H9 (cell line): ENCODE results near the gene CXCL8. TPM values are rescaled to one million over a fixed set of nuclear protein-coding genes. Genes with fewer than 3 reads are reported as not detected.

Experiments used
- DNase-seq: peaks from one replicate; pipeline ENCODE4 v3.0.0-alpha.2; 2017
- H2AFZ ChIP-seq: one replicate; pipeline ENCODE4 v1.6.1; 2013; ENCODE audit warnings: mild to moderate bottlenecking, low read length, control low read depth, moderate library complexity
- H2AK5ac ChIP-seq: 2 replicates; pipeline ENCODE4 v1.6.1; 2013; ENCODE audit warnings: low read length, control low read depth, mixed read lengths; ENCODE audit not compliant: insufficient read length
- H2BK120ac ChIP-seq: one replicate; pipeline ENCODE4 v1.6.1; 2013; ENCODE audit warnings: low read depth, mild to moderate bottlenecking, low read length, control low read depth, inconsistent platforms; ENCODE audit not compliant: poor library complexity, severe bottlenecking
- H2BK12ac ChIP-seq: 2 replicates; pipeline ENCODE4 v1.6.1; 2013; ENCODE audit warnings: low read length, control low read depth, mixed read lengths, low read depth; ENCODE audit not compliant: insufficient read length
- H2BK15ac ChIP-seq: 2 replicates; pipeline ENCODE4 v1.6.1; 2013; ENCODE audit warnings: low read depth, low read length, control low read depth
- H2BK20ac ChIP-seq: one replicate; pipeline ENCODE4 v1.6.1; 2013; ENCODE audit warnings: low read depth, mild to moderate bottlenecking, low read length, control low read depth, inconsistent platforms; ENCODE audit not compliant: poor library complexity, severe bottlenecking
- H2BK5ac ChIP-seq: 2 replicates; pipeline ENCODE4 v1.6.1; 2013; ENCODE audit warnings: low read length, control low read depth, mixed read lengths; ENCODE audit not compliant: insufficient read length
- H3K14ac ChIP-seq: 2 replicates; pipeline ENCODE4 v1.6.1; 2013; ENCODE audit warnings: low read length, control low read depth; ENCODE audit not compliant: insufficient read depth
- H3K18ac ChIP-seq: 2 replicates; pipeline ENCODE4 v1.6.1; 2013; ENCODE audit warnings: low read depth, mild to moderate bottlenecking, mixed read lengths, low read length, control low read depth; ENCODE audit not compliant: insufficient read length
- H3K23ac ChIP-seq: 2 replicates; pipeline ENCODE4 v1.6.1; 2013; ENCODE audit warnings: low read length, control low read depth, mixed read lengths, low read depth; ENCODE audit not compliant: insufficient read length
- H3K23me2 ChIP-seq: 2 replicates; pipeline ENCODE4 v1.6.1; 2013; ENCODE audit warnings: low read depth, mild to moderate bottlenecking, mixed read lengths, low read length, control low read depth; ENCODE audit not compliant: insufficient read length, poor library complexity, severe bottlenecking
- H3K27ac ChIP-seq: 2 replicates; pipeline ENCODE4 v1.5.1; 2013; ENCODE audit warnings: low read length, control low read depth, mixed read lengths, low read depth; ENCODE audit not compliant: insufficient read length
- H3K27me3 ChIP-seq: 2 replicates; pipeline ENCODE4 v1.6.1; 2013; ENCODE audit warnings: low read length, control low read depth, inconsistent platforms; ENCODE audit not compliant: insufficient read depth
- H3K4ac ChIP-seq: 2 replicates; pipeline ENCODE4 v1.6.1; 2013; ENCODE audit warnings: low read depth, mild to moderate bottlenecking, control low read depth, inconsistent platforms, low read length, moderate library complexity
- H3K4me1 ChIP-seq: 2 replicates; pipeline ENCODE4 v1.6.1; 2013; ENCODE audit warnings: low read length, control low read depth, inconsistent platforms; ENCODE audit not compliant: insufficient read depth
- H3K4me2 ChIP-seq: 2 replicates; pipeline ENCODE4 v1.6.1; 2013; ENCODE audit warnings: low read length, control low read depth, mixed read lengths; ENCODE audit not compliant: insufficient read length, insufficient read depth
- H3K56ac ChIP-seq: 2 replicates; pipeline ENCODE4 v1.6.1; 2013; ENCODE audit warnings: low read depth, mild to moderate bottlenecking, mixed read lengths, low read length, control low read depth; ENCODE audit not compliant: insufficient read length
- H3K79me1 ChIP-seq: 2 replicates; pipeline ENCODE4 v1.6.1; 2013; ENCODE audit warnings: low read depth, mild to moderate bottlenecking, moderate library complexity, low read length, control low read depth, inconsistent platforms; ENCODE audit not compliant: insufficient read depth, poor library complexity, severe bottlenecking
- H3K79me2 ChIP-seq: 2 replicates; pipeline ENCODE4 v1.6.1; 2013; ENCODE audit warnings: low read length, control low read depth, inconsistent platforms; ENCODE audit not compliant: insufficient read depth
- H3K9ac ChIP-seq: 2 replicates; pipeline ENCODE4 v1.6.1; 2013; ENCODE audit warnings: low read length, control low read depth, mixed read lengths; ENCODE audit not compliant: insufficient read length; ENCODE audit errors: extremely low read depth
- H3K9me3 ChIP-seq: one replicate; pipeline ENCODE4 v1.6.1; 2013; ENCODE audit warnings: low read depth, low read length, inconsistent platforms; ENCODE audit not compliant: control insufficient read depth
- H3T11ph ChIP-seq: one replicate; pipeline ENCODE4 v1.6.1; 2013; ENCODE audit warnings: mild to moderate bottlenecking, low read length, control low read depth, inconsistent platforms
- H4K20me1 ChIP-seq: one replicate; pipeline ENCODE4 v1.6.1; 2013; ENCODE audit not compliant: control insufficient read depth, insufficient read length, insufficient read depth
- H4K5ac ChIP-seq: 2 replicates; pipeline ENCODE4 v1.6.1; 2013; ENCODE audit warnings: low read depth, mild to moderate bottlenecking, mixed read lengths, low read length, control low read depth; ENCODE audit not compliant: insufficient read length
- H4K8ac ChIP-seq: replicated peaks from 2 replicates; pipeline ENCODE4 v1.6.1; 2013; ENCODE audit warnings: low read length, control low read depth, mixed read lengths, low read depth; ENCODE audit not compliant: insufficient read length
- H4K91ac ChIP-seq: 2 replicates; pipeline ENCODE4 v1.6.1; 2013; ENCODE audit warnings: low read depth, mild to moderate bottlenecking, moderate library complexity, mixed read lengths, low read length, control low read depth; ENCODE audit not compliant: insufficient read length
- H3K27ac Mint-ChIP-seq, 3 experiments: 2 replicates in 2 of 3; 3 replicates in 1 of 3; pipeline ENCODE4 v1.8.0; 2020 to 2021; ENCODE audit warnings: mixed read lengths in 3 of 3, mild to moderate bottlenecking in 1 of 3, moderate library complexity in 1 of 3
- H3K27me3 Mint-ChIP-seq: 2 replicates; pipeline ENCODE4 v1.8.0; 2021; ENCODE audit warnings: low read depth, mild to moderate bottlenecking, moderate library complexity, mixed read lengths
- H3K36me3 Mint-ChIP-seq, 3 experiments: 2 replicates in 2 of 3; 3 replicates in 1 of 3; pipeline ENCODE4 v1.8.0; 2020 to 2021; ENCODE audit warnings: low read depth in 3 of 3, mixed read lengths in 3 of 3; ENCODE audit not compliant: insufficient read depth in 1 of 3
- H3K4me1 Mint-ChIP-seq, 2 experiments: 2 replicates each; pipeline ENCODE4 v1.8.0; 2020; ENCODE audit warnings: mixed read lengths in 2 of 2
- H3K4me3 Mint-ChIP-seq, 2 experiments: 2 replicates in 1 of 2; 3 replicates in 1 of 2; pipeline ENCODE4 v1.8.0; 2020 to 2021; ENCODE audit warnings: mild to moderate bottlenecking in 2 of 2, mixed read lengths in 2 of 2, moderate library complexity in 1 of 2
- H3K9me3 Mint-ChIP-seq, 2 experiments: 2 replicates in 1 of 2; 3 replicates in 1 of 2; pipeline ENCODE4 v1.8.0; 2020; ENCODE audit warnings: mild to moderate bottlenecking in 2 of 2, mixed read lengths in 2 of 2, moderate library complexity in 1 of 2
- CTCF ChIP-seq: fragments of 200-600 bp; sonication (generic); conservative IDR thresholded peaks from 3 replicates; pipeline ENCODE4 v1.8.0; 2021; ENCODE audit warnings: antibody characterized with exemption, mild to moderate bottlenecking
- WGBS: extraction: QIAGEN DNeasy Blood & Tissue Kit; methylation state at CpG from one replicate; pipeline ENCODE4 v1.1.7; 2013; ENCODE audit warnings: missing lambda C conversion rate, low lambda C conversion rate, mixed read lengths; ENCODE audit not compliant: insufficient read length; ENCODE audit errors: extremely low coverage; 5-methylcytosine and 5-hydroxymethylcytosine counted together
- total RNA-seq: library from RNA; stranded (reverse); gene quantifications from 2 replicates; pipeline ENCODE4 v1.2.1, GENCODE V29; 2021

CXCL8 gene
- total RNA-seq, 1 experiment from 2014 or later = not detected

- Histone ChIP-seq H3K23ac (no peak overlapping the region), H3K27ac (no peak overlapping the region), H4K91ac (no peak overlapping the region), H3K4me2 (no peak overlapping the region), H3K79me1 (no peaks in the 10 kb centered on the region), H3K18ac (no peak overlapping the region), H3T11ph (no peak overlapping the region), H2BK12ac (no peak overlapping the region), H2AK5ac (no peak overlapping the region), H2BK15ac (no peak overlapping the region), H3K56ac (no peak overlapping the region), H4K20me1 (no peaks in the 10 kb centered on the region), H2AFZ (no peak overlapping the region), H3K9me3 (no peaks in the 10 kb centered on the region), H3K4me1 (no peaks in the 10 kb centered on the region; the same call in 1 of the 2 replicates), H3K4ac (no peak overlapping the region), H2BK20ac (no peak overlapping the region), H2BK120ac (no peak overlapping the region), H3K14ac (no peak overlapping the region), H4K8ac (no peak overlapping the region), H4K5ac (no peak overlapping the region), H3K27me3 (no peaks in the 10 kb centered on the region), H3K79me2 (no peaks in the 10 kb centered on the region), H3K9ac (no peak overlapping the region), H2BK5ac (no peak overlapping the region), H3K23me2 (no peaks in the 10 kb centered on the region)
- H3K4me1 Mint-ChIP-seq = no peaks in the 10 kb centered on the region
- H3K4me3 Mint-ChIP-seq = no peak overlapping the region
- H3K36me3 Mint-ChIP-seq = peaks cover 0 to 5% (median 1%) of the 10 kb centered on the region in 3 experiments; a peak in 2 of 7 replicates
- no peak for DNase-seq
- TF ChIP-seq CTCF = no peak
- H3K27me3 Mint-ChIP-seq = no peaks in the 10 kb centered on the region
- H3K27ac Mint-ChIP-seq = no peak overlapping the region
- H3K9me3 Mint-ChIP-seq = peaks cover 2 to 3% of the 10 kb centered on the region in 2 experiments; a peak in 2 of 5 replicates
- no CpG with 5 or more reads among the region's 2 CpGs for WGBS
Observed at GRCh38 chr4:73741031-73741749, 821 bp downstream of the CXCL8 start.
